Right renal cortex interstitium (tissue), 3 donors: ENCODE measurements around the gene TMEM106C. TPM values are rescaled to one million over a fixed set of nuclear protein-coding genes. Genes with fewer than 3 reads are reported as not detected.

Source experiments
- DNase-seq, 3 donors: peaks; one replicate each; pipeline ENCODE4 v3.0.0-alpha.2; 2013; ENCODE audit warnings: low read depth in 3 of 3, low spot score in 2 of 3
- polyA plus RNA-seq, 3 donors: library from polyadenylated mRNA; unstranded; fragments of 120-200 nt; gene quantifications; one replicate each; pipeline ENCODE4 v1.2.1, GENCODE V29; 2013; ENCODE audit not compliant: insufficient read length in 3 of 3

TMEM106C gene
- polyA plus RNA-seq, result 100 to 1,000 TPM; 131 to 146 (median 136) TPM

- DNase-seq, result peak; percentile 93 to 95 (median 94)
These were observed at the start of gene TMEM106C for GRCh38 chr12:47963340-47964040. Gene TMEM106C, plus strand, starts transcription at chr12:47963596. Its CDS starts 641 bp downstream, at chr12:47964237.

- no peak for DNase-seq
These were observed 42.5 kb upstream of the TMEM106C start for GRCh38 chr12:47920913-47921312.

- no peak for DNase-seq
These were observed 41.5 kb upstream of the TMEM106C start for GRCh38 chr12:47921907-47922306.

GRCh38 chr12:47927346-47927745 is 36.0 kb upstream of the TMEM106C start:
- DNase-seq, result no peak

GRCh38 chr12:47930634-47931033 is 32.8 kb upstream of the TMEM106C start:
- no peak for DNase-seq

GRCh38 chr12:47931187-47931586 is 32.2 kb upstream of the TMEM106C start:
- no peak for DNase-seq

GRCh38 chr12:47935184-47935583 is 28.2 kb upstream of the TMEM106C start:
- peak in 1 of 3 donors; percentile 21 for DNase-seq

- no peak for DNase-seq
These were observed 25.3 kb upstream of the TMEM106C start for GRCh38 chr12:47938093-47938492.

- no peak for DNase-seq
These were observed 24.8 kb upstream of the TMEM106C start for GRCh38 chr12:47938594-47938993.

GRCh38 chr12:47939009-47939601 is 24.3 kb upstream of the TMEM106C start:
- no peak for DNase-seq

- DNase-seq, result no peak
These were observed 22.5 kb upstream of the TMEM106C start for GRCh38 chr12:47940773-47941474.

GRCh38 chr12:47941475-47941780 is 22.0 kb upstream of the TMEM106C start:
- no peak for DNase-seq

GRCh38 chr12:47941871-47942613 is 21.4 kb upstream of the TMEM106C start:
- DNase-seq, result no peak

GRCh38 chr12:47942614-47943225 is 20.7 kb upstream of the TMEM106C start:
- no peak for DNase-seq

- DNase-seq, result no peak
These were observed 19.6 kb upstream of the TMEM106C start for GRCh38 chr12:47943623-47944340.

- no peak for DNase-seq
These were observed 18.6 kb upstream of the TMEM106C start for GRCh38 chr12:47944685-47945340.

GRCh38 chr12:47945341-47945728 is 18.1 kb upstream of the TMEM106C start:
- DNase-seq, result no peak

- no peak for DNase-seq
These were observed 16.7 kb upstream of the TMEM106C start for GRCh38 chr12:47946413-47947323.

GRCh38 chr12:47947341-47947740 is 16.1 kb upstream of the TMEM106C start:
- DNase-seq, result no peak
